SJSA1 (cell line): ENCODE results near the gene IGHMBP2. TPM values are rescaled to one million over a fixed set of nuclear protein-coding genes. Genes with fewer than 3 reads are reported as not detected.
A peak's percentile ranks its signal among the peaks of the same experiment; 100 is the strongest.
"Not testable (repeated sequence)": the region's sequence is repeated elsewhere in the genome, so short reads cannot be mapped to it uniquely, and the experiment has no call there.

ENCODE experiments used
- DNase-seq, 2 experiments: peaks; one replicate each; pipeline ENCODE4 v3.0.0-alpha.2; 2015 to 2020; ENCODE audit warnings: low spot score in 2 of 2, low read depth in 1 of 2
- H3K27ac ChIP-seq: fragments of 250-450 bp; sonication (Bioruptor Pico); 2 replicates; pipeline ENCODE4 v1.5.1; 2020; ENCODE audit warnings: mild to moderate bottlenecking, moderate library complexity
- H3K27me3 ChIP-seq: fragments of 250-450 bp; sonication (Bioruptor Pico); replicated peaks from 2 replicates; pipeline ENCODE4 v1.5.1; 2020; ENCODE audit warnings: mild to moderate bottlenecking, moderate library complexity
- H3K36me3 ChIP-seq: fragments of 250-450 bp; sonication (Bioruptor Pico); 2 replicates; pipeline ENCODE4 v1.5.1; 2020; ENCODE audit warnings: mild to moderate bottlenecking
- H3K4me1 ChIP-seq: fragments of 250-450 bp; sonication (Bioruptor Pico); replicated peaks from 2 replicates; pipeline ENCODE4 v1.6.1; 2021; ENCODE audit warnings: mild to moderate bottlenecking
- H3K4me3 ChIP-seq: fragments of 250-450 bp; sonication (Bioruptor Pico); 2 replicates; pipeline ENCODE4 v1.5.1; 2020; ENCODE audit warnings: mild to moderate bottlenecking
- H3K9me3 ChIP-seq: fragments of 250-450 bp; sonication (Bioruptor Pico); replicated peaks from 2 replicates; pipeline ENCODE4 v1.5.1; 2020; ENCODE audit warnings: mild to moderate bottlenecking
- total RNA-seq: library from RNA; depleted of rRNA; stranded (reverse); fragments of >200 nt; shearing (Covaris generic); gene quantifications from 2 replicates; pipeline ENCODE4 v1.2.3, GENCODE V29; 2014; rRNA removed

The IGHMBP2 gene
- total RNA-seq: 16.4 and 30.2 TPM in 2 replicates

DNA sequence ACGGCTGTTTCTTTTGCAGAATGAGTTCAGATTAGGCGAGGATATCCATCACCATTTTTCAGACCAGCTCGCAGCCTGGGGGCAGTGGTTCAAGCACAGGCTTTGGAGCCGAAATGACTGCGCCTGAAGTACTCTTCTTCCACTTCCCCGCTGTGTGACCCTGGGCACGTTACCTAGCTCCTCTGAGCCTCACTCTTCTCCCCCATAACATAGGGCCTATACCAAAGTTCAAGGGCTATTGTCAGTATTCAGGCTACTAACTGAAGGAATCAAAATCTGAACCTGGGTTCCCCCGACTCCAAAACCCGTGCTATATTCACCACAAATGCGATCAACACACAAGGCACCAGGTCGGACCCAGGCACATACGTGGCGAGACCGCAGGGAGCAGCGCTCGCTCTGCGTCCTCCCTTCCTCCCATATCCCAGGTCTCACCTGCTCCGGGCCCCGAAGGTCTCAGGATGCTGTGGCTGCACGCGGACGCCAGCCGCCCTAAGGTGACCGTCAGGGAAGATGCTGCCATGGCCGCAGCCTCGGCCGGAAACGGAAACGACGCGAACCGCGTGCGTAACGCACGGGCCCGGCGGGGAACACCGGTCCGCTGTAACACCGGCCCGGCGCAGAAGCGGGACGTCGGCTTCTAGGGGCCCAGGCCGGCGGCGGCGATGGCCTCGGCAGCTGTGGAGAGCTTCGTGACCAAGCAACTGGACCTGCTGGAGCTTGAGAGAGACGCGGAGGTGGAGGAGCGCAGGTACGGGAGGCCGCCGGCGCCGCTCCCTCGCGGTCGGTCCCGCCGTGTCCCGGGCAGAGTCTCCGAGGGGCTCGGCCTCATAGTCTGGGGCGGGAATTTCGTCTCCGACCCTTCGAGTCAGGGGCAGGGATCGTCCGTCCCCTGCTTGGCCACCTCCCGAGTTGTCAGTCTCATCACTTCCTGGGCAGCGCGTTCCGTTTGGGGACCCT lies at the start of gene IGHMBP2, which contains the start of gene MRPL21:
TSS of gene IGHMBP2 (plus strand) at position 604 of the 960 bp plus-strand sequence. CDS start at position 666, 62 bp downstream.
TSS of gene MRPL21 (minus strand) at position 545 of the 960 bp plus-strand sequence. CDS start at position 523, 22 bp downstream.
- peak within 1 kb of the TSS; percentile 80 for H3K4me3 ChIP-seq
- H3K9me3 ChIP-seq: no peaks in the 10 kb centered on the region
- H3K4me1 ChIP-seq: peaks cover 16% of the 10 kb centered on the region
- H3K27ac ChIP-seq: peak within 1 kb of the TSS; percentile 53
- peak; percentile 93 for DNase-seq
- H3K27me3 ChIP-seq: no peaks in the 10 kb centered on the region
- peaks cover 56% of the 10 kb centered on the region for H3K36me3 ChIP-seq

DNA sequence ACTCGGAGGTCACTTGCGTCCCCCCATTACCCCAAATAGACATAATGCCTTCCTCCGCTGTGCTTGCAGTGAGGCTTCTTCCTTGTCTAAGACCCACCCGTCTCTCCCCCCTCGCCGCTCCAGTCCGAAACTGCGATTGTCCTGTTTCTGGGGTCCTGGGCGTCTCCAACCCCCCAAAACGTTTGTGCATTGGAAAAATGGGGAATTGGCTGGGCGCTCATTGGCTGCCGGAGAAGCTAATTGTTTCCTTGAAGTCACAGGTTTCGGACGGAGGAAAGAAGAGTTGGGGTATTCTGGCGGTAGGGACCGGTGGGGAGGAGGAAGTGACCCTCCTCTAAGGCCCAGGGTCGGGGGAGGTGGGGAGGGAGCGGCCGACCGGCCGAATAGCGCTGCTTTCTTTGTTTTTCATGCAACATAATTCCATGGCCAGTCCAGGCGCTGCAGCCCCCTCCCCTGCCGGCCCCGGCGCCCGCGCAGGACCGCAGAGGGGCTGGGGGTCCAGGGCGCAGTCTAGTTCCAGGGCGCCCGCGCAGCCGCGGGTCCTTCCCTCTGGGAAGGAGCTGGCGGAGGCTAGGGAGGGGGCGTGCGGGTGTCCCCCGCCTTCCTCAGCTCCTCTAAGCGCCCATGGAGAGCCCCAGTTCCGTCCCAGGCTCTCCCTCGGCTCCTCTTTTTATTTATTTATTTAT lies 49.3 kb upstream of the IGHMBP2 start:
- Histone ChIP-seq H3K4me1 (peaks cover 18% of the 10 kb centered on the region), H3K27me3 (peaks cover 24% of the 10 kb centered on the region), H3K9me3 (no peaks in the 10 kb centered on the region), H3K27ac (no peak overlapping the region), H3K4me3 (peak overlapping the region; percentile 41), H3K36me3 (no peaks in the 10 kb centered on the region)
- no peak for DNase-seq

DNA sequence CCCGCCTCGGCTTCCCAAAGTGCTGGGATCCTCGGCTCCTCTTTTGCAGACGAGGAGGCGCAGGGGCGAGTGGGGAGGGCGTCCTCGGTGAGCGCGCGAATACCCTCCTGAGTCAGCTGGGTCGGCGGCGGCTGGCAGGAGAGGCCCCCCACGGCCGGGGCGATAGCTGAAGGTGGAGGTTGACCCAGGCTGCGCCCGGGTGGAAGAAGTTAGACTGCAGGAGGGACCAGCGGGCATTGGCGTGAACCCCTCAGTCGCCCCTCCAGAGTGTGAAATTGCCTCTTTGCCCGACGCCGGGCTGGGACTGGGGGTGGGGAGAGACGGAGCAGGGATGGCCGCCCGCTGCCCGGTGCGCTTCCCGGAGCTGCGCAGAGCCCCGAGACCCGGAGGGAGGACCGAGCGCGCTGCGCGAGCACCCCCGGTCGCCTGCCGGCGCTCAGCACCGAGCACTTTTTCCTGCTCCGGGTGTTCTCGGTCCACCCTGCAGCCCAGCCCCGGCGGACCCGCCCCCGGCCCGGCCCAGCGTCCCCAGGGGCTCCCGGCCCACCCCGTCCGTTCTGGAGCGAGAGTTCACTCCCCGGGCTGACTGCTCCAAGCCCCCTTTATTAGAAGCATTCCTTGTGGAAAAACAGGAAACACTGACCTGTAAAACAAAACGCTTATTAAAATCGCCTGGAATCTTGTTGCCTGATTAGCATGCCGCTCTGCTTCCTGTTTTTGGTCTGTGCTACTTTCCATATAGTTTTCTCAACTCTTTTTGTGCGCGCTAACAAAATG lies 48.3 kb upstream of the IGHMBP2 start:
- no peaks in the 10 kb centered on the region for H3K9me3 ChIP-seq
- H3K36me3 ChIP-seq: no peaks in the 10 kb centered on the region
- H3K27ac ChIP-seq: no peak overlapping the region
- peak overlapping the region; percentile 41 for H3K4me3 ChIP-seq
- peaks cover 18% of the 10 kb centered on the region for H3K4me1 ChIP-seq
- peak; percentile 74 to 84 for DNase-seq
- peaks cover 24% of the 10 kb centered on the region for H3K27me3 ChIP-seq

DNA sequence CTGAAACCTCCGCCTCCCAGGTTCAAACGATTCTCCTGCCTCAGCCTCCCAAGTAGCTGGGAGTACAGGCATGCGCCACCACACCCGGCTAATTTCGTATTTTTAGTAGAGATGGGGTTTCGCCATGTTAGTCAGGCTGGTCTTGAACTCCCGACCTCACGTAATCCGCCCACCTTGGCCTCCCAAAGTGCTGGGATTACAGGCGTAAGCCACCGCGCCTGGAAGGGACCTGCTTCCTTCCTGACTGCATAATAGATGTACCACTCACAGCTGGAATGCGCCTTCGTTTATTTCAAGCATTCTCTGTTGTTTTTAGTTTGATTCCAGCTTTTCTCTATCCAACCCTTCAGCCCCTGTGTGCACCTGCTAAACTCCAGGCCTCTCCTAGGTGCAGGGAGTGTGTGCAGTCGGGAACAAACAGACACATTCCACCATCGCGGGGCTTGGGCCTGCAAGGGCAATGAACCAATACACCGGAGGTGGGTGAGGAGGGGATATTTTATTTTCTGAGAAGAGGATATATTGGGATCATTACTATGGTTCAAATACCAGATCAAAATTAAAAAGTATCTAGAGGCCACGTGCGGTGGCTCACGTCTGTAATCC lies 47.2 kb upstream of the IGHMBP2 start:
- H3K27ac ChIP-seq, H3K9me3 ChIP-seq, H3K36me3 ChIP-seq, DNase-seq, H3K4me3 ChIP-seq: not testable (repeated sequence)
- H3K4me1 ChIP-seq: peaks cover 18% of the 10 kb centered on the region
- peaks cover 24% of the 10 kb centered on the region for H3K27me3 ChIP-seq

DNA sequence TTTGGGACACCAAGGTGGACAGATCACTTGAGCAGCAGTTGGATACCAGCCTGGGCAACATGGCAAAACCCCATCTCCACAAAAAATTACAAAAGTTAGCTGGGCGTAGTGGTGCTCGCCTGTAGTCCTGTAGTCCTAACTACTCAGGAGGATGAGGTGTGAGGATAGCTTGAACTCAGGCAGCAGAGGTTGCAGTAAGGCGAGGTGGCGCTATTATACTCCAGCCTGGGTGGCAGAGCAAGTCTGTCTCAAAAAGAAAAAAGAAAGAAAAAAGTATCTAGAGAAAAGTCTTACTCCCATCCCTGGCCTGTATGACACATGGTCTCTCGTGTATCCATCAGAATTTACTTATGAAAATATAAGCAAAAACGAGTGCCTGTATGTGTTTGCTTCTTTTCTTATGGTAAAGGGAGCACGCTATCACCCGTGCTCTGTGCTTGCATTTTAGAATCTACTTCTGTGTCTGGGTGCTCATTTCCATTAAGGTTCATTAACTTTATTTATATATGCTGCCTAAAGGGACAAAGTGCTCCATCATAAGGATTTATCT lies 46.6 kb upstream of the IGHMBP2 start:
- DNase-seq: no peak
- peaks cover 18% of the 10 kb centered on the region for H3K4me1 ChIP-seq
- H3K27me3 ChIP-seq: peaks cover 24% of the 10 kb centered on the region
- H3K27ac ChIP-seq: no peak overlapping the region
- no peak overlapping the region for H3K4me3 ChIP-seq
- H3K36me3 ChIP-seq: no peaks in the 10 kb centered on the region
- no peaks in the 10 kb centered on the region for H3K9me3 ChIP-seq

DNA sequence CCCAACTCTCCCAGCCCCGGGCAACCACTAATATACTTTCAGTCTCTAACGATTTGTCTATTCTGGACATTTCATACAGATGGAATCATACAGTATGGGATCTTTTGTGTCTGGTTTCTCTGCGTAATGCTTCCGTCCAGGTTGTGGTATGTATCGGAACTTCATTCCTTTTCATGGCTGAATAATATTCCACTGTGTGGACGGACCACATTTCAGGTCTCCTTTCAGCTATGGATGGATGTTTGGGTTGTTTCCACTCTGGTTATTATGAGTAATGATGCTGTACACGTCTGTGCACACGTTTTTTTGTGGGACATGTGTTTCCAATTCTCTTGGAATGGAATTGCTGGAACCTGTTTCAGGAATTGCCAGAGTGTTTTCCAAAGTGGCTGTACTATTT lies 44.6 kb upstream of the IGHMBP2 start:
- Histone ChIP-seq H3K27me3 (peaks cover 14% of the 10 kb centered on the region), H3K4me3 (no peak overlapping the region), H3K27ac (no peak overlapping the region), H3K4me1 (peaks cover 14% of the 10 kb centered on the region), H3K9me3 (peaks cover 7% of the 10 kb centered on the region), H3K36me3 (no peaks in the 10 kb centered on the region)
- no peak for DNase-seq

DNA sequence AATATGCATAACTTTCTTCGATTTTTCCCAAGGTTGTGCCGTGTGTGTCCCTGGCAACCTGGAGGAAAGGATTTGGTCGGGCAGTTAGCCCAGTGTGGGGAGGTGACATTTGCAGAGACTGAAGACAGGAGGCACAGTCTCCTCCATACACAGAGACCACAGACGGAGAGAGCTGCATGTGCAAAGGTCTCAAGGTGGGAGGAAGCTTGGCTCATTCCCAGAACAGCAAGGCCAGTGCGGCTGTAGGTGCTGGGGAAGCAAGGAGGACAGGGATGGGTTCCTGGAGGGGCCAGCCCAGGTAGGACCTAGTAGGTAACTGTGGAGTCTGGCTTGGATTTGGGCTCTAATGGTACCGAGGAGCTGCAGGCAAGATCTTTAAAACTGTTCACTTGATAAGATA lies 41.3 kb upstream of the IGHMBP2 start:
- Histone ChIP-seq H3K4me3 (no peak overlapping the region), H3K4me1 (no peaks in the 10 kb centered on the region), H3K27ac (no peak overlapping the region), H3K36me3 (no peaks in the 10 kb centered on the region), H3K27me3 (0 out of 2 replicates have a peak, but pooled peaks cover 2% of the 10 kb centered on the region), H3K9me3 (peaks cover 11% of the 10 kb centered on the region)
- DNase-seq: no peak

DNA sequence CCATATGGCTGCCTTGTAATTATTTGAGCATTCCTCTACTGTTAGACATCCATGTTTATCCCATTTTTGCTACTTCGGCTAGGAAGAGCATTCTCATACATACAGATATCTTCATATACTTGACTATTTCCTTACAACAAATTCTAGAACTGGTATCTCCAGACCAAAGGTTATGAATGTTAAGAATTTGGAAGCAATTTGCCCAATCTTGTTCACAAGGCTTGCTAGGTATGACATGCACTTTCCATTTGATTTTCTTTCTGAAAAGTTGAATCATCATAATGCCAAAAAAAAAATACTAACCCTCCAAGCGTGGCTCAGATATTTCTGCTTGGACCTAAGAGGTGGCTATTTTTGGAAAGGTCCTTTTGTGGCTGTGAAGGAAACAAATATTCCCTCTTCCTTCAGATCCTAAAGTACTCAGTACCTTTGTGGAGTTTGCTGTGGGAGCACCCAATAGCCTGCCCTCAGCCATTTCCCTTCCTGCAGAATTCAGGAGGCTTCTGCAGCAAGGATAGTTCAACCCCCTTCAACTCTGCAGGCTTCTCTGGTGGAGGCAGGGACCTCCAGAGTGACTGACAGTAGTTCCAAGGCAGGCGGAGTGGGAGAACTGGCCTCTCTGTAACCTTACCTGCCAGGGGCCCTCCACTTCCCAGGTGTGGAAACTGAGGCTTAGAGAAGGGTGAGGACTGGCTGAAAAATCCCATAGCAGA lies 40.0 kb upstream of the IGHMBP2 start:
- no peaks in the 10 kb centered on the region for H3K4me1 ChIP-seq
- no peaks in the 10 kb centered on the region for H3K36me3 ChIP-seq
- H3K4me3 ChIP-seq: no peak overlapping the region
- no peak overlapping the region for H3K27ac ChIP-seq
- H3K9me3 ChIP-seq: peaks cover 11% of the 10 kb centered on the region
- DNase-seq: no peak
- no peaks in the 10 kb centered on the region for H3K27me3 ChIP-seq

DNA sequence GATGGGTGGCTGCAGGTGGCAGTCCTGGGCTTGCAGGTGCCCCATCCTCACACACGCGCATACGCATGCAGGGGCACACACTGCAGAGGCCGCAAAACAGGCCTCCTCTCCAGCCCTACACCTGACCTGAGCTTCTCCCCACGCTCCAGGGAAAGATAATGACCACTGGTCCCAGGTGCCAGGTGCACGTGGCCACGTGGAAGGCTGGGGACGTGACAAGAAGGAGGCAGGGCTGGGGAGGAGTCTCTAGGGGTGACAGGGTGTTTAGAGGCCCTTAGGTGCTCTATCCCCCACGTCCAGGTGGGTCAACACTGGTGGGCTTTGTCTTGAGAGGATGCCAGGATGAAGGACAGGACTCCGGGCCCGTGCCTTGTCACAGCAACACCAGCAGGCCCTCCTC lies 38.5 kb upstream of the IGHMBP2 start:
- H3K4me1 ChIP-seq: peaks cover 5% of the 10 kb centered on the region
- no peaks in the 10 kb centered on the region for H3K36me3 ChIP-seq
- no peak for DNase-seq

DNA sequence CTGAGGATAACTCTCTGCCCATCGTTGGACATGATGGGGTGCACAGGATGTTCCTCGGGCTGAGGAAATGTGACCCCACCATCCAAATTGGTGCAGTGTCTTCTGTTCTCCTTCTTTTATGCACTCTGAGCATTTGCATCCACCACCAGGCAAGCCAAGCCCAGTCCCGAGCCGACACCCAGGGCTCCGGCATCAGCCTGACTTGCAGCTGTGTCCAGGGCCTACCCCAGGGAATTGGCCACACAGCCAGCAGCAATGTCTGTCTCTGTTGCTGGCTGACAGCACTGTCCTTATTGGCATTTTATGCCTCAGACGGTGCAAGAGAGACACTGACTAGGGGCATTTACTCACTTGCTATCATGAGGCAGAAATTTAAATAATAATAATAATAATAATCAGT lies 36.6 kb upstream of the IGHMBP2 start:
- no peak overlapping the region for H3K27ac ChIP-seq
- H3K27me3 ChIP-seq: no peaks in the 10 kb centered on the region
- no peaks in the 10 kb centered on the region for H3K36me3 ChIP-seq
- H3K4me1 ChIP-seq: peaks cover 10% of the 10 kb centered on the region
- no peak overlapping the region for H3K4me3 ChIP-seq
- H3K9me3 ChIP-seq: peaks cover 11% of the 10 kb centered on the region
- DNase-seq: no peak

More for the DNA sequence above, 38.5 kb upstream of the IGHMBP2 start:
- Histone ChIP-seq H3K27ac (no peak overlapping the region), H3K4me3 (no peak overlapping the region), H3K9me3 (peaks cover 11% of the 10 kb centered on the region), H3K27me3 (no peaks in the 10 kb centered on the region)

DNA sequence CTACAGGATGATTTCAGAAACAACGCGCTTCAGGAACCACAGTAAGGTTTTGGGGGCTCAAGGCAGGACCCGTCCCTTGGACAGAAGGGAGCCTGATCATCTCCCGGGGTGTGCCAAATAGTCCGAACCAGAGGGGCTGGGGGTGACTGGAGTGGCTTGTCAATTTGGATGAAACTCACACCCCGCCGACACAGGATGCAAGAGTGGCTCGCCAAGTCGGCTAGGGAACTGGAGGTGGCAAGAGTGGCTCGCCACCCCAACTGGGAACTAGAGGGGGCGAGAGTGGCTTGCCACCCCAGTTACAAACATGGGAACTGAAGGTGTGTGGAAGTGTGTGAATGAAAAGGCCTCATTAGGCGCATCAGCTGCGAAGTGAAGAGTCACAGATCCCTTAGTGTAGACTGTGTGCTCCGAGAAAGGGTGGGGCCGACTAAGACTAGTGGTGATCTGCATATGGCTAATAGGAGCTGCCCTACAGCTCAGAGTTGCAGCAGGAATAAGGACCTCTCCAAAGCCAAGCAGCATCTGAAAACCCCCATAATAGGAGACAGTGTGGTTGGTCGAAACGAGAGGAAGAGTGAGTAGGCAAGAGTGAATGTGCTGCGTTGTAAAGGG lies 35.4 kb upstream of the IGHMBP2 start:
- DNase-seq: no peak
- Histone ChIP-seq H3K4me1 (peaks cover 20% of the 10 kb centered on the region), H3K27me3 (no peaks in the 10 kb centered on the region)

DNA sequence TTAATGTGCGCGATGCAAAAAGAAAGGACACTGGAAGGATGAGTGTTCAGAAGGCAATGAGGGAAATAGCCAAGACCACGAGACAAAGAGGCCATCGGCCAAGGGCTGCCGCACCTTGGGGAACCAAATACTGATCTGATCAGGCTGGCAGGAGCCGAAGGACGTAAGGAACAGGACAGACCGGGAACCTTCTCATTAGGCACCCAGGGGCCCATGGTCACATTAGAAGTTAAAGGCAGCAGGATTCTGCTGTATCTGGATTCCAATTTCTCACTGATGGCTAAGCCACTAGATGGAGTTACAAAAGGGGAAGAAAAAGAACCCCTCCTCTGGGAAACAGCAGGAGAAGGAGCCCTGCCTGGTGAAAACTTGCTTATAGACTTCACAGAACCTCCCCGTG lies 33.2 kb upstream of the IGHMBP2 start:
- Histone ChIP-seq H3K27ac (no peak overlapping the region), H3K36me3 (no peaks in the 10 kb centered on the region), H3K27me3 (no peaks in the 10 kb centered on the region), H3K4me3 (peak overlapping the region; percentile 41), H3K4me1 (peaks cover 32% of the 10 kb centered on the region), H3K9me3 (no peaks in the 10 kb centered on the region)
- DNase-seq: peak in 1 of 2 experiments; percentile 53

More for the DNA sequence above, 35.4 kb upstream of the IGHMBP2 start:
- Histone ChIP-seq H3K36me3 (no peaks in the 10 kb centered on the region), H3K9me3 (peaks cover 11% of the 10 kb centered on the region), H3K4me3 (no peak overlapping the region), H3K27ac (no peak overlapping the region)
